Measurements from ENCODE around the gene AMMECR1.

Gene AMMECR1

DNA sequence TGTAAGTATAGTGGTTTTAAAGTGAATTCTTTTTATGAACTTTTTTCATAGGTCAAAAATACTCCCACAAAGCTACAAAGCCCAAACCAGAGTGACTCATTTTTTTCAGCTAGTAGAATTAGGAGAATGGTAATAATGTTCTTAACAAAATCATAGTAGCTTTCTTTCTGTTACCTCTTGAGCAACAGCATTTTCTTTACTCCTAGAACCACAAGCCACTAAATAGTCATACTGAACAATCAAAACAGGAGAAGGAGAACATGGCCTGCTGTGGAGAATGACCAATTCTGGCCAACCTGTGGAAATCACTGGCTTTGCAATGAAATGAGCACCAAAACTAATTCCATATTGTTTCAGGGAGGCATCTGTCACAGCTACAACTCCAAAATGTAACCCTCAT lies 112.9 kb downstream of the AMMECR1 start:
- DNase-seq, result no peak

DNA sequence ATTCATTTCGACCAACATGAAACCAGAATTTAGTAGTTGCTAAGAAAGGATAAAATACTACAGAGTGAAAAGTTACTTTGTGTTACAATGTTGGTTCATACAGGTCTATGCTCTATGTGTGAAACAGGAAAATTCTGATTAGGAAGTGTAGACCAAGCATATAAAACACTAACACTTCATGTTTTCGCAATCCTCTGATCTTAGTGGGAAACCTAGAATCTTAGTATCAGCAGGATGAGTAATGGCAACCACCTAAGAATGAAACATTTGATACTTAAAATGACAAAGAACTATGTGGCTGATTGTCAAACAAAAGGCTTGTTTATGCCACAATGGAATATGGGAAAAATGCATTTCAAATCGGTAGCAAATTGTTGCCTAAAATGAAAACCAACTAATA lies 116.1 kb downstream of the AMMECR1 start:
- DNase-seq, result no peak

DNA sequence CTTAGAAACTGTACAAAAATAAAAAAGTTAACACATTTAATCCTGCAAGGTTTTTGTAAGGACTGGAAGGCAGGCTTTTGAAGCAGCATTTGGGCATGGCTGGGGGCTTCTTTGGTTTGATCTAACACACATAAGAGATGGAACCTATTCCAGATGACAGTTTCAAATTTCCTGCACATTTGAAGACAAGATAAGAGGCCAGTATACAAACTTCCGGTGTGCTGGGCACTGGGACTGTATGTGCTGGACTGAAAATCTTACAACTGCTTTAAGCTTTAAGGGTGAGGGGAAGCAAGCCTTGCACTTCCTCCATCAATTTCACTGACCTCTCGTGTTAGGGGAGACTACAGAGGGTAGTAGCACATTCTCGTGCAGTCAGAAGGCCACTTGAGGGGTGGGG lies 122.9 kb downstream of the AMMECR1 start:
- no peak for DNase-seq

DNA sequence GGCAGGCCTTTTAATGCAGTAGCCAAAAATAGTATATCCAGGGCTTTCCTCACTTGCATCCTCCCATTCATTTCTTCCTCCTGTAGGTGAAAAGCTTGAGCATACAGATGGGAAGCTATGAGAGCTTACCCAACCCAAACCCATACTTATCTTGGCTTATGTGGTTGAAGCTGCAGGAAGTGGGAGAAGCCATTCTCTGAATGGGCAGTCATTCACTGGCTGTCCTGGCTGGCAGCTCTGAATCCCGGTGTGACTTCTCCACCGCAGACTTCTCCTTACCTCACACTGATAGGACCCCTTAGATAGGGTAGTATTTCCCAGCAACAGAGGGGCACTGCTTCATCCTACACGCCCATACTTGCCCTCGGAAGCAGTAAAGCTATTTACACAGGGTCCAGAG lies 125.4 kb downstream of the AMMECR1 start:
- DNase-seq, result no peak

DNA sequence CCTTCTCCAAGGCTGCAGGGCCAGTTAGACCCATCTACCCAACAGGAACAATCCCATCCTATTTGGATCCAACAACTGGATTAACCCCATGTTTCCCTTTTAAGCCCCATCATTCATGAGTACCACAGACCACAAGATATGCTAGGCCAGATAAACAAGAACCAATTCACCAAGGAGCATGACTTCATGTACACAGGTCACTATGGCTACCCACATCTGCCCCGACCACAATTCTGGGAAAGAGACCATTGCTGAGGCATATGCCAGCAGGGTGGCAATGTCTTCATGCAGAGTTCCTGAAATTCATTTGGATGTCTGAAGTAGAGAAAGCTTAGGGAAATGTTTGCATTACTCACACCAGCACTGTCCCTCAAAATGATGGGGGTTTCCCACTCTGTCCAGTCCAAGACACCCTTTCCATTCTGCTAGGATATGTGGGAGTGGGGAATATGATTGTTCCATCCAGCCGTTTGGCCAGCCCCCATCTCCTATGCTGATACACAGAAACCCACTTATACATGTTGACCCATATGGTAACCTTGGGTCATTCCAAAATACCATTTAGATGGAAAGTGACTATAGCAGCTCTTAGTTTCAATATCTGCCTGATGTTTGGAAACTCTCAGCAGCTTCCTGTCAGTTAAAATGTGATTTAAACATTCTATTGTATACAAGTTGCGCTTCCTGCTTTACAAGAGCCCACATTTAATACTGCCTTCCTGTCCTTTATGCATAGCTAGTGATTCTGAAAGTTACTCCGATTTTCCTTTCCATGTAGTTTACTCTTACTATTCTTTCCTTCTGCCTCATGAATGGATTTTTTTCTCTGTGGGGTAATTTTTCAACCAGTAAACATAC lies 129.0 kb downstream of the AMMECR1 start:
- DNase-seq, result peak; percentile 49

DNA sequence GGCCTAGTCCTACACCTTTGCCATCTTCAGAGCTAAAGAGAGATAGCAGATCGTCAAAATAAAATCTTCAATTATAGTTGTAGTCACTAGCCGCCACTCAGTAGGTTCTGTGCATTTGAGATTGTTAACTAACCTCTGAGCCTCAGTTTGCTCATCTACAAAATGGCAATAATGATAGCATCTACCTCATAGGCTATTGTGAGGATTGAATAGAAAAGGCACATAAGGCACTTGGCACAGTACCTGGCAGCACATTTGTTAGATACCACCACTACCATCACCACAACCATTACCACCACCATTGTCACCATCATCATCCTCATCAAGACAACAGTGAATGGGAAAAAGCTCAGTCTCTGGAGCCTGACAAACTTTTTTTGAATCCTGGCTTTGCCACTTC lies 134.6 kb downstream of the AMMECR1 start:
- DNase-seq, result no peak

DNA sequence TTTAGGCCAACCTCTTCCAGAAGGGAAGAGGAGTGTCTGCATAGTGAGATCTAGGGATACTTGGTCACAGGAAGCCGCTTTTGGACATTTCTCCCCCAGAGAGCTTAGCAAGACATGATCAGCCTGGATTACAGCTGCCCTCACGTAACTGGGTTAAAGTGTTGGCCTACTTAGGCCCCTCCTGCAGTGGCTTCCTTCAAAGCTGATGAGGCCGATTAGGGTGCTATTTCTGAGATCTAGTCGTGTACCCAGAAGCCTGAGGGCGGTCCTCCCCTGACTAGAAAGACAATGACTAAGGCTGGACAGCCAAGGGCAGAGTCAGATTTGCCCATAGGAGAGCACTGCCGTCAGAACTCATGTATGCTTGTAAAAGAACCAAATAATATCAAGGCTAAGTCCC lies 135.0 kb downstream of the AMMECR1 start:
- DNase-seq, result no peak

DNA sequence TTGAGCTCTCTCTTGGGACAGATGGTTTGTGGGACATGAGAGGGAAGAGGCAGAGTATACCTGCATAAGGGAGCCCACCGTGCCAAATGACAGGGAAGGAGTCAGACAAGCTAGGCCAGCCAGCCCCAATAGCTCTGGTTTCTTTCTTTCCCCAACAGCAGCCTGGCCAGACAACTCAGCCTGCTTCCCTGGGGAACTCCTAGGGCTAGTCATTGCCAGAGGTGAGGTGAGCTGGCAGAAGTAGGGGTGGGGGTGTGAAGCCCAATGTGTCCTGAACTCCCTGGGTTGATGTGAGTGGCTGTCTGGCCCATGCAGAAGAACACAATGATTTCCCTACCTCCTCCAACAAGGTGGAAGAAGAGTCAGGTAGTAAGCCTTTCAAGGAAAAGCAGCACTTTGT lies 135.5 kb downstream of the AMMECR1 start:
- no peak for DNase-seq

DNA sequence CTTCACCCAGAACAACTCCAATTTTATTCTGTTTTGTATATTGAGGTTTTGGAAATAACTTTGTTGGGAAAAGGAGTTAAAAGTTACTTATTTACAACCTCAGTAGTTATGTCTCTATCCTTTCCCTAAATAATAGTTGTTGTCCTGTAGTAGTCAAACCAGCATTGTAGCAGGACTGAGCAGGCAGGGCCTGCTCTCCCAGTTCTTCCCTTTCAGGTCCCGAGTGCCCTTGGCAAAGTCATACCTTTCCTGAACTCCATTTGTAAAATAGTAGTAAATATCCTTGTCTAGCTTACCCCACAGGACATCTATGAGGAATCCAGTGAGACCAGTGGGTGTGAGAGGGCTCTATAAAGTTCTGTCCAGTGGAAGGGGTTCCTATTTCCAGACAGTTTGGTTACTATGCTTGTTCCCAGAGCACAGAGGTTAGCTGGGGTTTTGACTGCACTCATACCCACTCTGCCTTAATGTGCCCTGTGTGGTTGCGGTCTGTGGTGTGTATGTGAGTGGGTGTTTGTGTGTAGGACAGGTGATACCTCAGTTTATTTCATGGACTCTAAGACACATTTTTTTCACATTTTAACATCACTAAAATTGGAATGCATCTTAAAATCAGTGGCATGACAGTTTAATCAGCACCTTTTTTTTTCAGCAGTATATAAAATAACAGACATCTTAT lies 136.3 kb downstream of the AMMECR1 start:
- DNase-seq, result no peak

DNA sequence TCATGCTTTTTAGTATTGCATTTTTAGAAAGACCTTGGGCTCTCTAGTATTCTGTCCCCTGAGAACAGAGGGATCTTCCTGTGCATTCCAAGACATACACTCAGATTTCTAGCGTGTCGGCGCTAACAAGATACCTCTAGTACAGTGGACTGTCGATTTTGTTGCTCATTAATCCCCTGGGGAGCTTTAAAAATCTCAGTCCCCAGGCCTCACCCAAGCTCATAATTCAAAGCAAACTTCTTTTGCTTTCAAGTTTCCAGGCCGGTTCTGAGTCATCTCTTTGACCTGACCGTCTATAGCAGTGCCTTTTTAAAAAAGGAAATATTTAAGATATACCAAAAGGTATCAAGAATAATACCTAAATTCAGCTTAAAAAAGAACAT lies 137.0 kb downstream of the AMMECR1 start:
- no peak for DNase-seq

DNA sequence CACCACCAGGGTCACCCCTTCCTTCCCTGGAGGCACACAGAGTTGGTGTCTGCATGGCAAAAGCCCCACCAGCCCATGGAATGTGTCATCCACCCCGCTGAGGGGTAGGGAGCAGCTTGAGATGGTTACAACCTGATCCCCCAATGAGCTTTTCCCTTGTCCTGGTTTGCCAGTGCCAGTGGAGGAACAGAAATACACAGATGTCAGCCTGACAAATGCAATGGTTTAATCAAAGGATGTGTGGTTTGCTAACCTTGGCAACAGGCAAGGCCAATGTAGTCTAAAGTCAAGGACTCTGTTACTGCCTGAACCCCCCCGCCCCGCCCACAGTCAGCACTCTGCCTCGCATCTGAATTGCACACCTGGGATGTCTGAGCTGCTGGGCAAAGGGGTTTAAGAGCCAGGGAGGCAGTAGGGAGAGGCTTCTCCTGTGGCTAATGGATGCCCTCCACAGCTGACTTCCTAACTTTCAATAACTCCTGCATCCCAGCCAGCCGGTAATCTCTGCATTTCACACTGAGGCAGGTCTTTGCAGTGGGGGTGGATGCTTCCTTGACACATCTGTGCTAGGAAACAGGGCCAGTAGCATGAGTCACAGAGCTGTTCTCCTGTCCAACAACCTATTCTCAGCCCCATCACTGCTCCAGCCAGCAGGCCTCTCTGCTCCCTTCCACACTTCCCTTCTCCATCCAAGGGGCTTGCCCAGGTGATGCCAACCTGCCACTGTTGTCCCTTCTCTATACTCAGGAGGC lies 137.5 kb downstream of the AMMECR1 start:
- no peak for DNase-seq

DNA sequence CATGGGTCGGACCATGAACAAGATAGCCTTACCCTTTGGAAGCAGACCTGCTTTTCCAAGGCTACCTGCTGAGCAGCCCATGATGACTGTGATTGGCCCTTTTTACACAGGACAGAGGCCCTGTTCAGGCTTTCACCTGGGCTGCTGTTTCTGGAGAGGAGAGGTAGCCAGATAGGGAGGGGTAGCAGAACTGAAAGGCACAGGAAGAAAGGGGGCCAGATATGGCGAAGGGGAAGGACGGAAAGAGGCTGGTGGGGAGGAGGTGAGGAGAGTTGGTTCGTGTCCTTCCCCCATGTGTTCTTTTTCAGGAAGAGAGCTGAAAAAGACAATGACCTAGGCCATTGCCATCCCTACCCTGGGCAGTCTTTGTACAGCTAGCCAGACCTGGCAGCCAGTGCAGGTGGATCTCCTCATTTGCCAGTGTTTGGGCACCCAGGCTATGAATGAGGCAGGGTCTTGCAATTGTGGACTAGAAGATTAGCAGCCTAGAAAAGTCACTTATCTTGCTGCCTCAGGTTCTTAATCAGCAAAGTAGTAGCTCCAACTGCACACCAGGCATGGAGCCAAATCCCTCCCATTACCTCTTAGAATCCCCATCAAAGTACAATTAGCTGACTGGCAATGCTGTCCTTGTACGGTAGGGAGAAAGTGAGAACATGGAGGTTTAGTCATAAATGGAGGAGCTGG lies 139.6 kb downstream of the AMMECR1 start:
- no peak for DNase-seq

DNA sequence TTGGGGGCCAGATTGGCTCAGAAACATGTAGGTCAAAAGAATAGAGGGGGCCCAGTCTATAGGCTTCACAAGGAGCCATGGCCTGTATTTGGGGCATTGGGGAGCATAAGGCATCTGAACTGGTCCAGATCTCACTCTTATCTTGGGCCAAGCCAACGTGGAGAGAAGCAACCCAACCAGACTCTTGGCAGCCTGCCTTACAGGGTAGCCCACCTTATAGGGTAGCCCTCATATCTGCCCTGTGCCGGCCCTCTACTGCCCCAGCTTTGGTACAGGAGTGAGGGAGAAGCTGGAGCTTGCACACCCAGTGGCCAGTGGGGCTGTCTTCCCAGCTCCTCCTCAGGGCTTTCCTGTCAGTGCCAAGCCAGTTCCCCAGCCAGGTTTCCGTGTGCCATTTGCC lies 142.2 kb downstream of the AMMECR1 start:
- no peak for DNase-seq

DNA sequence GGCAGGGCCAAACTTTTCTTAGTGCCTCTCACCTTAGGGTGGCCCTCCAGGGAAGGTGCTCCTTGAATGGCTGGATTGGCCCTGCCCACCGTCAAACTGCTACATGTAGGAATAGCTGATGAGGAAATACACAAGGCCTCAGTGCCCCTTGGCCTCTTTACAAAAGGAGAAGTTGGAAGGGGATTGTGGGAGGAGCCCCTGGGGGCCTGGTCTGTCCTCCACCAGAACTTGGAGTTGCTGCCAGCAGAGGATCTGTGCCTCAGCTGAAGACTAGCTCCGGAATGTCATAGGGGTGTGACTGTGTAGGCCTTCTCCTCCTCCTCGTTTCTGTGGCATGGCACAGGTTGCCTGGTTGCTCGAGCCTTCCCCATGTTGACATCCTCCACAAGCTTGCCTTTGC lies 142.7 kb downstream of the AMMECR1 start:
- peak; percentile 44 for DNase-seq

DNA sequence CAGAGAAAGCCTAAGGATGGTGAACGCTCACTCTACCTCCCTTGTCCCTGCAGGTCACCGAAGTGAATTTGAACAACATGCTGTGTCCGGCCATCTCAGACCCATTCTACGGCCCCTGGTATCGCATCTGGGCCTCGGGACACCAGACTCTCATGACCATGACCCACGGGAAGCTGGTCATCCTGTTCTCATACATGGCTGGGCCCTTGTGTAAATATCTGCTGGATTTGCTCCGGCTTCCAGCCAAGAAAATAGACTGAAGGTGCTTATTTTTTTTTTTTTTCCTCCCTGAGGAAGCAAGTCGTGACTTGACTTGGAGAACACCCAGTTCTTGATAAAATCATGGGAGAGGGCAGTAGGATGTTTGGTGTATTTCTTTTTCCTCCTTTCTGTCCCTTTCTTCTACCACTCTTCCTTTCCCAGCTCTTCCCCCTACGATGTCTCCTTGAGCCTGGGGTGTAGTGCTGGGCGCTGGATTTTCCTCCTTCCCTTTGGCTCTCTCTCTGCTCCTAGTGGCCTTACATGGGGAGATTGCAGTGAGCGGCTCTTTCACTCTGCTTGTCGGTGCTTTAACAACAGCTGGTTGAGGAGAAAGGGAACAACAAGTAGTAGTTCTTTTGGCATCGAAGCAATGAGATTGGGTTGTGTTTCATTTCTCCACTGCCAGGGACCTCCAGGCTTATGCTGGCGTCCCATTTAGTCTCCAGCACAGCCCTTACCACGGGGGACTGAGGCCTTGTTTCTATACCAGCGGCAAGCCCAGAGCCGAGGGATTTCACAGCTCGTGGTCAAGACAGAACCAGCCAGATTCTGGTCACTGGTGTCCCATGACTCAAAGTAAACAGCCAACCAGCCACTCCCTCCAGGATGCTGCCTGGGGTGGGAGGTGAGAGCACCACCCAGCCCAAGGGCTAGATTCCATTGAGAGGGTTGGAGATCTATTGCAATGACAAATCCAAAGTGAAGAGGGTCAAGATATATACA lies 144.4 kb downstream of the AMMECR1 start:
- DNase-seq, result no peak

DNA sequence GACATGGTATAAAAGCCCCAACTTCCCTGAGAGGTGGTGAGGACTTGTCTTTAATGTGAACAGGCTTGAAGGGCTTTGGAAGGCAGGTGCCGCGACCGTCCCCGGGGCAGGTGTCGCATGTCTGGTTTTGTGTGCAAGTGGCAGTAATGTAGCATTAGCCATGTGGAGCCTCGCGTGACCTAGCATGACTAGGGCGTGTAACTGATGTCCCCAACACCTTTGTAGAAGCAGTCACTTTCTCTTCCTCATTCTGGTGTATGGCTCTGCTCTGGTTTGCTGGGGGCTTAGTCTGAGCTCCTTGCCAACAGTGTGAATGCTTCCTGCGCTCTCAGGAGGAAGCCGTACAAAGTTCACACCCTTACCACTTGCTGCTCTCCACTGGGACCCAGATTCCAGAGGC lies 145.7 kb downstream of the AMMECR1 start:
- DNase-seq, result peak; percentile 13

DNA sequence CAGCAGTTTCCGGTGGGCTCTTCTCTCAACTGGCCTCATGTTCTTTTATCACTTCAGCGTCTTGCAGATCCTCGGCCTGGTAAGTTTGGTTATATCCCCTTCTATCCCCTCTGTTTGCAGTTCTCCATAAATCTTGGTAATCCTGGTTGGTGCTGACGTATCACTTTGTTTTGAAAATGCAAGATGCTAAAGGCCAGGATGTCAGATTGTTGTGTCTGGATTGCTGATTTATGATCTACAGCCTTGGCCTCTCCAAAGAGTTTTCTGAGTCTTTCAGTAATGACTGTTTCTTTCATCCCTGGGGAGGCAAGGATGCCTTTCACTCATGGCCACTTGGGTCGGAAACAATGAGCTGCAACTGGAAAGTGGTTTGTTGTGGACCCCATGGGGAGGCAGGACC lies 146.4 kb downstream of the AMMECR1 start:
- no peak for DNase-seq

DNA sequence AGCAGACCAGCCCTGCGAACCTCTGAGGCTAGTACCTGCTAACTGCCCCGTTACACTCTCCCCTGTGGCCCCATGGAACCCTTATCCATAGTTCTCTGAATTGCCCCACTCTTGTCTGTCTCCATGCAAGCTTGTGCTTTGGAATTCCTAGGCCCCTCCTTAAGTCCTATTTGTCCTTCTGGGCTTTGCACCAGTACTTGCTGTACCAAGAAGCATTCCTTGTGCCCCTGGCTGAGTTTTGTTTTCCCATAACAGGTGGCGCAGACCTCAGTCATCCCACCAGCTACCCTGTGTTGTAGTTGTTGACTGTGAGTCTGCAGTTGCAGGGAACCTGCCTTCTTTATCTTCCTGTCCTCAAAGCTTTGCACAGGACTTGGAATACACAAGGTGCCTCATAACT lies 147.9 kb downstream of the AMMECR1 start:
- DNase-seq, result no peak

DNA sequence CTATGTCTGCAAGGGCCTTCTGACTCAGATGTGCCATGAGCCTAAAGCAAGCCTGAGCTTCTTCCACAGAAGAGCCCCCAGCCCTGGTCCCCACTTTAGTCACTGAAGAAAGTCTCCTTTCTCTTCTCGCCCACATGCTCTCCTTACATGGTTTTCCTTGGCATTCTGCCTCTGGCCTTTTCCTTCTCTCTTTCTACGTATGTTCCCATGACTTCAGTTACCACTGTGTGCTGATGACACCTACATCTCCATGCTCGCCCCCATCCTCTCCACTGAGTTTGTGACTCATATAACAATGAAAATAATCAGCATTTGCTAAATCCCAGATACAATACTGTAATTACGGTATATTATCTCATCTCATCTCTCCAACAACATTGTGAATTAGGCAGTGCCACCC lies 149.3 kb downstream of the AMMECR1 start:
- peak; percentile 16 for DNase-seq

DNA sequence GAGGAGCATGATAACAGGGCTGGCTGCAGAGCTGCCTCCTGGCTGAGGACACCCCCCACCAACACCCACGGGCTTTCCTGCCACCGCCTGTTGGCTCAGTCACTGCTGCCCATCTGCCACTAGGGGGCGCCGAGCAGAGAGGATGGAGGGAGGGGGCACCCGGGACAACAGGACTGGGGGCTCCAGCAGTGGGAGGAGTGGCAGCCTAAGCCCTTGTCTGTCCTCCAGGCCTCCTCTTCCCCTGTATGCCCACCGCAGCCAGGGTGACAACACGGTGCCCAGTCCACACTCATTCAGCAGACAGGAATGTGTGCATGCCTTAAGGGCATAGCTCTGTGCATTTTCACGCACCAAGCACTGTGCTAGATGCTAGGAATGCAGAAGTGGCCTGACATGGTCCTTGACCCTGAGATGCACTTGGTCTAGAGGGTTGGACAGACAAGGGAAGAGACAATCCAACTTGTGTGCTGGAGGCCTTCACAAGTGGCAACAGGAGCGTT lies 149.9 kb downstream of the AMMECR1 start:
- peak; percentile 14 for DNase-seq

DNA sequence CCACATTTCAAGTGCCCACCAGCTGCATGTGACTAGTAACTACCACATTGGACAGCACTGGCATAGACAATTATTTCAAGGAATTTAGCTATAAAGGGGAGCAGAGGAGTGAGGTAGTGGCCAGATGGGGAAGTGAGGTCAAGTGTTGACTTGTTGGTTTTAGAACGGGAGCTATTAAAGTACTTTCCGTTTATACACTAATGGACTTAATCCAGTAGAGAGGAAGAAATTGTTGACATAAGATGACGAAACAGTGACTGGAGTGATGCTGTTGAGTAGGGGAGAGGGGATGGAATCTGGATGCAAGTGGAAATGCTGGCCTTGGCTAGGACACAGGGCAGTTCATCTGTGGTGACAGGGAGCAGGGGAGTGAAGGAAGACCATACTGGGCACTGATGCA lies 154.4 kb downstream of the AMMECR1 start:
- no peak for DNase-seq

DNA sequence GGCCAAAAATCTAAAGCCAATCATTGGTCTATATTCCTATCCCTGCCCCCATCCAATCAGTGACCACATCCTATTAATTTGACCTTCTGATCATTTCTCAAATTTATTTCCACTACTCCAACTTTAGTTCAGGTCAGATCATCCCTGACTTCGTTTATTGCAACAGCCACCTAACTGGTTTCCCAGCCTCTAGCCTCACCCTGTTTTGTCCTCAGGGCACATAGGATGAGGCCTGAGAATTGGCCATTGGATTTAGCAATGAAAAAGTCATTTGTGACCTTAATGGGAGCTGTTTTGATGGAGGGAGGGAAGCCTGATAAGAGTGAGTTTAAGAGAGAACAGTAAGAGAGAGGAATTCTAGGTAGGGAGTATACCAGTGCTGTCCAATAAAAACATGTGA lies 155.0 kb downstream of the AMMECR1 start:
- DNase-seq, result no peak

All from inflammatory macrophage treated with lipopolysaccharide for 4 hours (primary cell).